HG03521 (cell line): ENCODE results near the gene RPS6KA3.

Experiments used
- ATAC-seq: cut with Tn5 transposase; IDR thresholded peaks from one replicate; pipeline ENCODE4 v1.9.1; 2021; ENCODE audit warnings: mild to moderate bottlenecking, moderate library complexity; ENCODE audit not compliant: unreplicated experiment

The RPS6KA3 gene

DNA sequence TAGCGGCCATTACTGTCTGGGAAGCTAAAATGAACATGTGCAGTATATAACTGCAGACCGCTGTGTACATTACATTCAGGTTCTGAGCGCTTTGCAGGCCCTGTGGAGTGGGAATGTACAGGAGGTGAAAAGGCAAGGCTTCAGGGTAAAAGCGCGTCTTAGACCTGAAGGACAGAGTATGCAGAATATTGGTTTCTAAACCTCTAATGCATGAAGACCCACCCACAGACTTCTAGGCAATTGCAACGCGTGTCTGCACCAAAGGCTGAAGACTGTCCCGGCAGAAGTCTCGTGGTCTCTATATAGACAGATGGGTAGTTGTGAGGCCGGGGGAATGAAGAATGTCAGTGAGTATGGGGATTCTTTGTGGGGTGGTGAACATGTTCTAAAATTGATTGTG lies 155.4 kb downstream of the RPS6KA3 start:
- ATAC-seq, result no peak

DNA sequence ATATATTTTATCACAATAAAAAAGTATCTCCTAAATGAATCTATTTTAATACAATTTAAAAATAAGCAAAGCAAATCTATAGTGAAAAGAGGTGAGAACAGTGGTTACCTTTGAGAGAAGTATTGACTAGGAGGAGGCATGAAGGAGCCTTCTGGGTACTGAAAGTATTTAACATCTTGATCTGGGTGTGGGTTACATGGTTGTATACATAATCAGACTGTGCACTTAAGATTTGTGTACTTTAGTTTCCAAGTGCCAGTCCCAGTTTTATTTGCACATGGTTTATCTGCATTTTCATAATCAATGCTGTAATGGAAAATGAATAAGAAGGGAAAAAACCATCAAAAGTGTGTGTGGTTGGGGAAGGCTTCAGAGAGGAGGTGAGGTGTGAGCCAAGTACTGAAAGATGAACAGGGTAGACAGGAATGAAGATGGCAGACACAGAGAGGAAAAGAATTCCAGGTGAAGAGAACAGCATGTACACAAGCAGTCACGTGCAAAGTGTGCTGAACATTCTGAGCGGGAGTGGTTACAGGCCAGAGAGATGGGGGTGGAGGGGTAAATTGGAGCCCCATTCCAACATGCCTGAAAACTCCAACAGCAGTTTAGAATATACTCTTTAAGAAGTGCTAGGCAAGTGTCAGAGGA lies 164.7 kb downstream of the RPS6KA3 start:
- no peak for ATAC-seq
